GM23338 (cell line): Measurements from ENCODE around the gene SEC24A. TPM values are rescaled to one million over a fixed set of nuclear protein-coding genes. Genes with fewer than 3 reads are reported as not detected.

Experiments
- ATAC-seq: fragments of 200-7000 bp; cut with Tn5 transposase; 3 replicates; pipeline ENCODE4 v1.9.1; 2020
- DNase-seq: peaks from one replicate; pipeline ENCODE4 v3.0.0-alpha.2; 2015; ENCODE audit warnings: low spot score
- H2AFZ ChIP-seq: fragments of 200-600 bp; sonication (generic); 2 replicates; pipeline ENCODE4 v1.8.0; 2016; ENCODE audit warnings: antibody characterized with exemption, mild to moderate bottlenecking, moderate library complexity
- H3F3A ChIP-seq: fragments of 200-600 bp; sonication (generic); replicated peaks from 2 replicates; pipeline ENCODE4 v1.8.0; 2017; ENCODE audit warnings: antibody characterized with exemption, mixed run types, low read depth
- H3K27ac ChIP-seq: fragments of 200-600 bp; sonication (generic); 2 replicates; pipeline ENCODE4 v1.6.1; 2016; ENCODE audit warnings: low read depth
- H3K27me3 ChIP-seq: fragments of 200-600 bp; sonication (generic); 2 replicates; pipeline ENCODE4 v1.8.0; 2016; ENCODE audit warnings: mild to moderate bottlenecking, mixed run types, moderate library complexity; ENCODE audit not compliant: insufficient read depth
- H3K36me3 ChIP-seq: fragments of 200-600 bp; sonication (generic); 2 replicates; pipeline ENCODE4 v1.8.0; 2016; ENCODE audit warnings: mild to moderate bottlenecking; ENCODE audit not compliant: insufficient read depth
- H3K4me1 ChIP-seq: fragments of 200-600 bp; sonication (generic); 2 replicates; pipeline ENCODE4 v1.8.0; 2016; ENCODE audit warnings: mild to moderate bottlenecking, moderate library complexity; ENCODE audit not compliant: insufficient read depth
- H3K4me2 ChIP-seq: fragments of 200-600 bp; sonication (generic); 2 replicates; pipeline ENCODE4 v1.7.1; 2017; ENCODE audit warnings: mixed run types
- H3K4me3 ChIP-seq: fragments of 200-600 bp; sonication (generic); 2 replicates; pipeline ENCODE4 v1.6.1; 2016; ENCODE audit warnings: mixed run types
- H3K79me2 ChIP-seq: fragments of 200-600 bp; sonication (generic); replicated peaks from 2 replicates; pipeline ENCODE4 v1.8.0; 2017; ENCODE audit warnings: mild to moderate bottlenecking; ENCODE audit not compliant: insufficient read depth
- H3K9me2 ChIP-seq: fragments of 200-600 bp; sonication (generic); 2 replicates; pipeline ENCODE4 v1.8.0; 2017; ENCODE audit not compliant: insufficient read depth
- H4K20me1 ChIP-seq: fragments of 200-600 bp; sonication (generic); replicated peaks from 2 replicates; pipeline ENCODE4 v1.8.0; 2017; ENCODE audit warnings: mild to moderate bottlenecking; ENCODE audit not compliant: insufficient read depth
- H3K27ac Mint-ChIP-seq: 2 replicates; pipeline ENCODE4 v1.8.0; 2020; ENCODE audit warnings: inconsistent platforms, mild to moderate bottlenecking, moderate library complexity, mixed read lengths
- H3K27me3 Mint-ChIP-seq: 3 replicates; pipeline ENCODE4 v1.8.0; 2022; ENCODE audit warnings: low read depth, mild to moderate bottlenecking, moderate library complexity, mixed read lengths, inconsistent platforms; ENCODE audit not compliant: insufficient read depth, poor library complexity
- H3K36me3 Mint-ChIP-seq: 3 replicates; pipeline ENCODE4 v1.8.0; 2021; ENCODE audit warnings: low read depth, mild to moderate bottlenecking, inconsistent platforms, moderate library complexity, mixed read lengths
- H3K4me1 Mint-ChIP-seq: 3 replicates; pipeline ENCODE4 v1.8.0; 2020; ENCODE audit warnings: mild to moderate bottlenecking, inconsistent platforms, mixed read lengths
- H3K4me3 Mint-ChIP-seq: 3 replicates; pipeline ENCODE4 v1.8.0; 2021; ENCODE audit warnings: moderate library complexity, mild to moderate bottlenecking, inconsistent platforms, mixed read lengths
- H3K9me3 Mint-ChIP-seq: 3 replicates; pipeline ENCODE4 v1.8.0; 2020; ENCODE audit warnings: moderate library complexity, mild to moderate bottlenecking, inconsistent platforms, mixed read lengths
- CREB1 ChIP-seq: fragments of 250-450 bp; sonication (Bioruptor Pico); IDR thresholded peaks from 2 replicates; pipeline ENCODE4 v1.5.0; 2020; ENCODE audit warnings: low read depth, mild to moderate bottlenecking, moderate library complexity
- CTCF ChIP-seq, 2 experiments: fragments of 200-600 bp in 1 of 2; sonication (generic) in 1 of 2; conservative IDR thresholded peaks; 2 replicates each; pipeline versions ENCODE4 v1.5.1 to v1.6.1; 2016 to 2017; ENCODE audit warnings: antibody characterized with exemption in 2 of 2, low read depth in 2 of 2, mild to moderate bottlenecking in 2 of 2, moderate library complexity in 1 of 2
- ETS1 ChIP-seq: IDR thresholded peaks from 2 replicates; pipeline ENCODE4 v1.6.1; 2016; ENCODE audit warnings: antibody characterized with exemption
- EZH2 ChIP-seq: fragments of 200-600 bp; sonication (generic); IDR thresholded peaks from one replicate; pipeline ENCODE4 v1.8.0; 2017; ENCODE audit warnings: antibody characterized with exemption, mild to moderate bottlenecking, low read depth; ENCODE audit not compliant: unreplicated experiment
- EZH2phosphoT487 ChIP-seq: fragments of 200-600 bp; sonication (generic); IDR thresholded peaks from one replicate; pipeline ENCODE4 v1.8.1; 2018; ENCODE audit warnings: antibody characterized with exemption; ENCODE audit not compliant: unreplicated experiment
- JUNB ChIP-seq: IDR thresholded peaks from one replicate; pipeline ENCODE4 v1.6.1; 2016; ENCODE audit warnings: antibody characterized with exemption; ENCODE audit not compliant: unreplicated experiment
- NANOG ChIP-seq: IDR thresholded peaks from 2 replicates; pipeline ENCODE4 v1.6.1; 2016; ENCODE audit warnings: antibody characterized with exemption, borderline replicate concordance
- POLR2AphosphoS5 ChIP-seq: IDR thresholded peaks from 2 replicates; pipeline ENCODE4 v1.6.1; 2016; ENCODE audit warnings: antibody characterized with exemption, low read depth
- STAT1 ChIP-seq: IDR thresholded peaks from one replicate; pipeline ENCODE4 v1.6.1; 2016; ENCODE audit warnings: antibody characterized with exemption; ENCODE audit not compliant: unreplicated experiment
- ZNF114 ChIP-seq: fragments of 250-450 bp; sonication (Bioruptor Pico); IDR thresholded peaks from 2 replicates; pipeline ENCODE4 v1.5.0; 2020; ENCODE audit warnings: mild to moderate bottlenecking, moderate library complexity
- ZNF331 ChIP-seq: fragments of 250-450 bp; sonication (Bioruptor Pico); IDR thresholded peaks from 2 replicates; pipeline ENCODE4 v1.5.0; 2020; ENCODE audit warnings: low read depth, mild to moderate bottlenecking, moderate library complexity
- ZNF462 ChIP-seq: fragments of 250-450 bp; sonication (Bioruptor Pico); IDR thresholded peaks from 2 replicates; pipeline ENCODE4 v1.5.0; 2020; ENCODE audit warnings: mild to moderate bottlenecking, moderate library complexity
- polyA plus RNA-seq: library from polyadenylated mRNA; unstranded; fragments of >200 nt; fragmentation: Nextera tagmentation; extraction: Ambion mirVana; gene quantifications from 2 replicates; pipeline ENCODE4 v1.2.1, GENCODE V29; 2016
- total RNA-seq: library from RNA; depleted of rRNA; stranded (reverse); fragments of >200 nt; shearing (Covaris generic); gene quantifications from 2 replicates; pipeline ENCODE4 v1.2.3, GENCODE V29; 2014
- TF ChIP-seq, protein P1 (sequence below): IDR thresholded peaks from one replicate; pipeline ENCODE4 v1.6.1; 2018; ENCODE audit warnings: antibody characterized with exemption; ENCODE audit not compliant: unreplicated experiment

Gene SEC24A
- total and polyA plus RNA-seq, 2 experiments from 2014 or later: 8.1 to 36.5 TPM

DNA sequence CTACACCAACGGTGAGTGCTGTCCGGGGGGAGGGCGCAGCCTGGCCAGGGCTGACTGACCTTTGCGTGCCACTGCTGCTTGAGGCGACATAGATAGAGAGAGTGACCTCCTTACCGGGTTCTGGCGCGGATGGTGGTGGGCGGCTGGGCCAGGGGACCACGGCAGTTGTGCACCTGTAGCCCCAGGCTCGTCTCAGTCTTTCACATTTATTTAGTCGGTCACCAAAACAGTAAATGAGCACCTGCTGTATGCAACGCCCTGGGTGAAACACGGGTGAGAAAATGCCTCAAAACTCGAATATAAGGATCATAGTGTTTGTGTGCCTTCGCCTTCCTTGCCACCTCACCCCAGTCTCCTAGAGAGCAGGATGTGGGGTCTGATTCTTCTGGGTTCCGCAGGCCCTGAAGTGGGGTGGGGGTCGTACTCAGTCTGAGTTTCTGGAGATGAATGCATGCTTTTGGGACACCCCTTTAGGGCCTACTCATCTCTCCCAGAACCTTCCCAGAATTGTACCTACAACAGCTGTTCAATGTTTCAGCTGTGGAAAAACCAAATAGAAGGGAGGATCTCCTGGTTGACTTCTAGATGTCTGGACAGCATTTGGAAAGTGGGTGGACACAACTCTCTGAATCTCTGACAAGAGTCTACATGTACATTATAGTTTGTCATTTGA lies 714 bp downstream of the SEC24A start:
- Mint-ChIP-seq H3K27ac (peak overlapping the region; percentile 69; the same call in 1 of the 2 replicates), H3K4me1 (peaks cover 8% of the 10 kb centered on the region), H3K36me3 (peaks cover 2% of the 10 kb centered on the region; the same call in 2 of the 3 replicates), H3K9me3 (no peaks in the 10 kb centered on the region), H3K27me3 (peaks cover 6% of the 10 kb centered on the region), H3K4me3 (peak overlapping the region; percentile 90)
- H3K4me3 ChIP-seq: peak overlapping the region; percentile 99
- H3F3A ChIP-seq: peaks cover 10% of the 10 kb centered on the region
- H3K4me2 ChIP-seq: peak overlapping the region; percentile 95
- peaks cover 4% of the 10 kb centered on the region; the same call in 1 of the 2 replicates for H4K20me1 ChIP-seq
- H3K9me2 ChIP-seq: no peaks in the 10 kb centered on the region
- TF ChIP-seq CTCF (conservative IDR thresholded peaks at IDR 0.05; ENCODE audit: low read depth in 2 of 2) (no peak), POLR2AphosphoS5 (no peak), CREB1 (CRISPR knock-in tag) (no peak), ZNF114 (no peak), EZH2 (no peak), ZNF331 (CRISPR knock-in tag) (no peak), NANOG (no peak), ZNF462 (no peak), EZH2phosphoT487 (no peak), STAT1 (no peak), JUNB (no peak), ETS1 (no peak)
- TF ChIP-seq, protein P1, sequence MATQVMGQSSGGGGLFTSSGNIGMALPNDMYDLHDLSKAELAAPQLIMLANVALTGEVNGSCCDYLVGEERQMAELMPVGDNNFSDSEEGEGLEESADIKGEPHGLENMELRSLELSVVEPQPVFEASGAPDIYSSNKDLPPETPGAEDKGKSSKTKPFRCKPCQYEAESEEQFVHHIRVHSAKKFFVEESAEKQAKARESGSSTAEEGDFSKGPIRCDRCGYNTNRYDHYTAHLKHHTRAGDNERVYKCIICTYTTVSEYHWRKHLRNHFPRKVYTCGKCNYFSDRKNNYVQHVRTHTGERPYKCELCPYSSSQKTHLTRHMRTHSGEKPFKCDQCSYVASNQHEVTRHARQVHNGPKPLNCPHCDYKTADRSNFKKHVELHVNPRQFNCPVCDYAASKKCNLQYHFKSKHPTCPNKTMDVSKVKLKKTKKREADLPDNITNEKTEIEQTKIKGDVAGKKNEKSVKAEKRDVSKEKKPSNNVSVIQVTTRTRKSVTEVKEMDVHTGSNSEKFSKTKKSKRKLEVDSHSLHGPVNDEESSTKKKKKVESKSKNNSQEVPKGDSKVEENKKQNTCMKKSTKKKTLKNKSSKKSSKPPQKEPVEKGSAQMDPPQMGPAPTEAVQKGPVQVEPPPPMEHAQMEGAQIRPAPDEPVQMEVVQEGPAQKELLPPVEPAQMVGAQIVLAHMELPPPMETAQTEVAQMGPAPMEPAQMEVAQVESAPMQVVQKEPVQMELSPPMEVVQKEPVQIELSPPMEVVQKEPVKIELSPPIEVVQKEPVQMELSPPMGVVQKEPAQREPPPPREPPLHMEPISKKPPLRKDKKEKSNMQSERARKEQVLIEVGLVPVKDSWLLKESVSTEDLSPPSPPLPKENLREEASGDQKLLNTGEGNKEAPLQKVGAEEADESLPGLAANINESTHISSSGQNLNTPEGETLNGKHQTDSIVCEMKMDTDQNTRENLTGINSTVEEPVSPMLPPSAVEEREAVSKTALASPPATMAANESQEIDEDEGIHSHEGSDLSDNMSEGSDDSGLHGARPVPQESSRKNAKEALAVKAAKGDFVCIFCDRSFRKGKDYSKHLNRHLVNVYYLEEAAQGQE: no peak
- peaks cover 9% of the 10 kb centered on the region for H3K4me1 ChIP-seq
- ATAC-seq (peak; percentile 50), DNase-seq (no peak)
- no peaks in the 10 kb centered on the region for H3K36me3 ChIP-seq
- peak overlapping the region; percentile 94 for H2AFZ ChIP-seq
- H3K79me2 ChIP-seq: peaks cover 61% of the 10 kb centered on the region
- no peaks in the 10 kb centered on the region for H3K27me3 ChIP-seq
- peak overlapping the region; percentile 95 for H3K27ac ChIP-seq
